IMR-90 (cell line): Measurements from ENCODE around the gene FSIP1. TPM values are rescaled to one million over a fixed set of nuclear protein-coding genes. Genes with fewer than 3 reads are reported as not detected.
A peak's percentile ranks its signal among the peaks of the same experiment; 100 is the strongest.

Source experiments
- ATAC-seq: fragments of 200-7000 bp; cut with Tn5 transposase; 2 replicates; pipeline ENCODE4 v1.9.1; 2020; ENCODE audit warnings: low read depth, mild to moderate bottlenecking, moderate library complexity
- BruUV-seq: library from RNA; stranded (reverse); fragments of 400-500 nt; replicated peaks from 2 replicates; lab custom pipeline; 2021; lab: Mats Ljungman, UMichigan
- CTCF ChIA-PET: fragments of 300-600 bp; formaldehyde crosslinking; extraction: SDS; loops from one replicate; lab custom pipeline; 2021; ENCODE audit warnings: antibody characterized with exemption; lab: Yijun Ruan, JAX
- POLR2A ChIA-PET: fragments of 300-600 bp; sonication (Branson Sonifier 250); formaldehyde crosslinking; loops from one replicate; lab custom pipeline; 2022; ENCODE audit warnings: antibody characterized with exemption; ENCODE audit not compliant: unreplicated experiment; lab: Charles Lee
- DNase-seq: peaks from one replicate; pipeline ENCODE4 v3.0.0; 2013
- H2AFZ ChIP-seq: replicated peaks from 2 replicates; pipeline ENCODE3; 2013; ENCODE audit warnings: low read length, mild to moderate bottlenecking; ENCODE audit not compliant: poor library complexity
- H2AK5ac ChIP-seq: 2 replicates; pipeline ENCODE4 v1.6.1; 2013; ENCODE audit warnings: low read depth, low read length, inconsistent platforms
- H2AK9ac ChIP-seq: replicated peaks from 2 replicates; pipeline ENCODE3; 2013; ENCODE audit warnings: mild to moderate bottlenecking, low read depth, low read length, moderate library complexity; ENCODE audit not compliant: poor library complexity
- H2BK120ac ChIP-seq: 2 replicates; pipeline ENCODE4 v1.6.1; 2013; ENCODE audit warnings: low read depth, low read length, inconsistent platforms
- H2BK15ac ChIP-seq: 3 replicates; pipeline ENCODE4 v1.6.1; 2013; ENCODE audit warnings: low read depth, low read length, inconsistent platforms
- H2BK20ac ChIP-seq: 2 replicates; pipeline ENCODE4 v1.6.1; 2013; ENCODE audit warnings: low read depth, mild to moderate bottlenecking, inconsistent platforms, low read length, moderate library complexity
- H2BK5ac ChIP-seq: 2 replicates; pipeline ENCODE4 v1.6.1; 2013; ENCODE audit warnings: mild to moderate bottlenecking, low read depth, low read length, inconsistent platforms; ENCODE audit not compliant: poor library complexity, severe bottlenecking
- H3K14ac ChIP-seq: replicated peaks from 2 replicates; pipeline ENCODE4 v1.6.1; 2013; ENCODE audit warnings: low read depth, low read length, inconsistent platforms
- H3K18ac ChIP-seq: 2 replicates; pipeline ENCODE4 v1.6.1; 2013; ENCODE audit warnings: low read depth, low read length, control low read depth
- H3K23ac ChIP-seq: 2 replicates; pipeline ENCODE4 v1.6.1; 2013; ENCODE audit warnings: low read depth, low read length, inconsistent platforms
- H3K27ac ChIP-seq: 2 replicates; pipeline ENCODE4 v1.5.1; 2013; ENCODE audit warnings: mild to moderate bottlenecking, control low read depth, low read length; ENCODE audit not compliant: insufficient read depth
- H3K27me3 ChIP-seq: 2 replicates; pipeline ENCODE4 v1.6.1; 2013; ENCODE audit warnings: low read length; ENCODE audit not compliant: control insufficient read depth, insufficient read depth
- H3K36me3 ChIP-seq: 2 replicates; pipeline ENCODE4 v1.6.1; 2013; ENCODE audit warnings: low read length, mixed read lengths; ENCODE audit not compliant: control insufficient read depth, insufficient read depth
- H3K4ac ChIP-seq: 2 replicates; pipeline ENCODE4 v1.6.1; 2013; ENCODE audit warnings: low read depth, low read length, inconsistent platforms
- H3K4me1 ChIP-seq: 2 replicates; pipeline ENCODE4 v1.6.1; 2013; ENCODE audit warnings: low read length, mixed read lengths; ENCODE audit not compliant: control insufficient read depth, insufficient read depth
- H3K4me2 ChIP-seq: 2 replicates; pipeline ENCODE4 v1.6.1; 2013; ENCODE audit warnings: low read depth, mild to moderate bottlenecking, control low read depth, low read length, moderate library complexity
- H3K4me3 ChIP-seq: 2 replicates; pipeline ENCODE4 v1.5.1; 2013; ENCODE audit warnings: low read depth, mild to moderate bottlenecking, control low read depth, low read length, moderate library complexity; ENCODE audit not compliant: insufficient read depth
- H3K56ac ChIP-seq: 2 replicates; pipeline ENCODE4 v1.6.1; 2013; ENCODE audit warnings: low read length, inconsistent platforms; ENCODE audit not compliant: insufficient read depth; ENCODE audit errors: extremely low read depth
- H3K79me1 ChIP-seq, 2 experiments: 2 replicates each; pipeline ENCODE4 v1.6.1; 2013; ENCODE audit warnings: low read length in 2 of 2, inconsistent platforms in 1 of 2, low read depth in 1 of 2
- H3K9ac ChIP-seq: 2 replicates; pipeline ENCODE4 v1.6.1; 2013; ENCODE audit warnings: low read depth, low read length, control low read depth
- H3K9me1 ChIP-seq: 2 replicates; pipeline ENCODE4 v1.6.1; 2013; ENCODE audit warnings: low read length, inconsistent platforms; ENCODE audit not compliant: insufficient read depth
- H3K9me3 ChIP-seq: 2 replicates; pipeline ENCODE4 v1.6.1; 2013; ENCODE audit warnings: low read length; ENCODE audit not compliant: control insufficient read depth, insufficient read depth
- H4K20me1 ChIP-seq: 2 replicates; pipeline ENCODE4 v1.6.1; 2013; ENCODE audit warnings: low read length, inconsistent platforms; ENCODE audit not compliant: insufficient read depth
- H4K5ac ChIP-seq: 2 replicates; pipeline ENCODE4 v1.6.1; 2013; ENCODE audit warnings: mild to moderate bottlenecking, low read depth, low read length, control low read depth
- H4K8ac ChIP-seq, 2 experiments: 2 replicates each; pipeline ENCODE4 v1.6.1; 2013; ENCODE audit warnings: low read depth in 2 of 2, low read length in 2 of 2, control low read depth in 1 of 2, inconsistent platforms in 1 of 2
- H4K91ac ChIP-seq: 2 replicates; pipeline ENCODE4 v1.6.1; 2013; ENCODE audit warnings: low read depth, low read length, inconsistent platforms; ENCODE audit not compliant: insufficient read depth
- CHD1 ChIP-seq: IDR thresholded peaks from 2 replicates; pipeline ENCODE4 v1.6.1; 2012; ENCODE audit warnings: low read depth, low read length, improper control_type of control experiment
- RAD21 ChIP-seq: IDR thresholded peaks from 2 replicates; pipeline ENCODE4 v1.6.1; 2012; ENCODE audit warnings: low read length, improper control_type of control experiment
- USF2 ChIP-seq: fragments of 150-350 bp; IDR thresholded peaks from 2 replicates; pipeline ENCODE4 v1.6.1; 2017; ENCODE audit warnings: mild to moderate bottlenecking, antibody characterized with exemption, low read length, low read depth
- WGBS, 2 experiments: methylation state at CpG; one replicate each; pipeline versions ENCODE4 v1.1.5 to v1.1.7; 2013; ENCODE audit warnings: missing lambda C conversion rate in 2 of 2; ENCODE audit not compliant: insufficient read length in 1 of 2; ENCODE audit errors: extremely low coverage in 2 of 2; 5-methylcytosine and 5-hydroxymethylcytosine counted together
- dilution Hi-C: fragments of 300-500 bp; cut with HindIII; formaldehyde crosslinking; loops from one replicate; pipeline ENCODE4 v1.14.3; 2018; ENCODE audit warnings: low sequenced_read_pairs; ENCODE audit not compliant: unreplicated experiment
- in situ Hi-C: fragments of 300-500 bp; cut with MboI; formaldehyde crosslinking; loops from 3 replicates; pipeline ENCODE4 v1.14.3; 2019; ENCODE audit warnings: low sequenced_read_pairs, inconsistent platforms, mixed read lengths
- intact Hi-C: fragments of 100-400 bp; cut with micrococcal nuclease; formaldehyde crosslinking; loops from 2 replicates; pipeline ENCODE4 v1.10.0; 2022
- polyA plus RNA-seq, 3 experiments: library from polyadenylated mRNA; depleted of rRNA; stranded (reverse); fragments of >200 nt; gene quantifications; 2 replicates each; pipeline ENCODE4 v1.2.3, GENCODE V29; 2012; ENCODE audit warnings: low replicate concordance in 1 of 3
- total RNA-seq: library from RNA; depleted of rRNA; stranded (reverse); fragments of >200 nt; gene quantifications from 2 replicates; pipeline ENCODE4 v1.2.3, GENCODE V29; 2012

The FSIP1 gene
- total and polyA plus RNA-seq, 2 of the 4 experiments (the other 2 are of a cell fraction), result 0.10 to 0.18 TPM

DNA sequence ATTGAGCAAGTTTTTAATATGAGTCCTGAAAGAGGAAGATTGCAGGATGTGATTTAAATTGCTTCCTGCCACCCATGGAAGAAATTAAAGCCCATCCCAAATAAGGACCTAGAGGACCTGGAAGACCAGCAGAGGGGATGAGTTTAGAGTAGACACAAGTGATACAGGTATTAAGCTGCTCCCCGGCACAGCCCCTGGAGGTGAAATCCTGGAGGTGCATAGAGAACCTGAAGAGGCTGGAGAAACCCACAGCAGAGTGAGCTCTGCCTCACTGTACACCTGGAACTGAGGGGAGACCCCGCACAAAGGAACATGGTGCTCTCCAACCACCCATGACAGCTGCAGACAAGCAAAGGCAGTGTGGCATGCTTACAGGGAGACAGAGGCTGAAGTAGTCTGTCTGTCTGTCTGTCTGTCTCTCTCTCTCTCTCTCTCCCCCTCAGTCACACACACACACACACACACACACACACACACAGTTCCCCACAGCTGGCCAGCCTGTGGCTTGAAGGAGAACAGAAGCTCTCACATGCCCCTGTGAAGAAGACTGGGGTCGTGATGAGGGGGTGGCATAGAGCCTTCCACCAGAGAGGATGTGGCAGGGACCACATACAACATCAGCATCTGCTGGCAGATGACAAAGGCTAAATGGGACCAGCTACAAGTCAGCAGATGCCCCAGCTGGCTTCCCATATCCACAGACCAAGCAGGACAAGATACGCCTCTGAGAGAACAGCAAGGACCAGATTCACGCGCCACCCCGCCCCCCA lies 38.1 kb downstream of the FSIP1 start:
- ChIA-PET CTCF (interaction anchor here (0.6 kb wide), 1 partner anchor 59 kb away, joined by 3 read pairs; no protein-coding TSS in a partner anchor), POLR2A (no interaction called here)
- 100% methylated on average over 1 of the region's 7 CpGs; no CpG with 5 or more reads in 1 of the 2 experiments for WGBS, 2 experiments
- intact Hi-C loops, result no loop called here
- H3K4me3 ChIP-seq, result no peak overlapping the region
- no peak overlapping the region for H2AFZ ChIP-seq
- H2AK9ac ChIP-seq, result no peak overlapping the region
- H3K4ac ChIP-seq, result no peak overlapping the region
- no peak overlapping the region for H3K56ac ChIP-seq
- dilution Hi-C loops, result no loop called here
- H3K14ac ChIP-seq, result no peak overlapping the region
- no peak for ATAC-seq
- H3K23ac ChIP-seq, result no peak overlapping the region
- no peak overlapping the region; the same call in 2 of the 3 replicates for H2BK15ac ChIP-seq
- no peaks in the 10 kb centered on the region for H3K9me3 ChIP-seq
- no peak overlapping the region for H2BK5ac ChIP-seq
- no peak overlapping the region for H4K8ac ChIP-seq
- no peaks in the 10 kb centered on the region for H4K20me1 ChIP-seq
- no TSS peak for BruUV-seq
- H3K9me1 ChIP-seq, result no peaks in the 10 kb centered on the region
- H4K91ac ChIP-seq, result no peak overlapping the region
- DNase-seq, result no peak
- no peak overlapping the region for H3K4me2 ChIP-seq
- no peak overlapping the region for H3K9ac ChIP-seq
- H4K5ac ChIP-seq, result no peak overlapping the region
- in situ Hi-C loops, result loop anchor here (10.0 kb wide), 1 partner anchor 140 kb away; no protein-coding TSS in a partner anchor
- H3K18ac ChIP-seq, result no peak overlapping the region
- peaks cover 2% of the 10 kb centered on the region for H3K4me1 ChIP-seq
- H3K27ac ChIP-seq, result no peak overlapping the region
- TF ChIP-seq RAD21 (no peak), USF2 (no peak), CHD1 (no peak)
- H3K27me3 ChIP-seq, result no peaks in the 10 kb centered on the region
- no peaks in the 10 kb centered on the region for H3K79me1 ChIP-seq
- no peaks in the 10 kb centered on the region for H3K36me3 ChIP-seq
- no peak overlapping the region for H2BK120ac ChIP-seq
- H2BK20ac ChIP-seq, result no peak overlapping the region
- 0 out of 2 replicates have a peak overlapping the region, but pooled peaks have one; percentile 15 for H2AK5ac ChIP-seq
